SK-N-MC (cell line): ENCODE data around the gene HEYL.
"Not testable (repeated sequence)": the region's sequence is repeated elsewhere in the genome, so short reads cannot be mapped to it uniquely, and the experiment has no call there.

Experiments used
- DNase-seq: peaks from one replicate; pipeline ENCODE4 v3.0.0-alpha.2; 2011; ENCODE audit warnings: low read depth, low spot score
- H3K27ac ChIP-seq: fragments of 200-600 bp; sonication (generic); 2 replicates; pipeline ENCODE4 v1.5.1; 2016; ENCODE audit warnings: mixed run types
- H3K36me3 ChIP-seq: fragments of 200-600 bp; sonication (generic); 2 replicates; pipeline ENCODE4 v1.6.1; 2017; ENCODE audit warnings: antibody characterized with exemption, low read length, mixed read lengths; ENCODE audit not compliant: insufficient read depth
- H3K4me3 ChIP-seq: fragments of 200-600 bp; sonication (generic); 2 replicates; pipeline ENCODE4 v1.5.1; 2016
- H3K9ac ChIP-seq: fragments of 200-600 bp; sonication (generic); 2 replicates; pipeline ENCODE4 v1.8.0; 2017; ENCODE audit warnings: mixed run types, mixed read lengths; ENCODE audit not compliant: insufficient read length
- H3K9me3 ChIP-seq: fragments of 200-600 bp; sonication (generic); 2 replicates; pipeline ENCODE4 v1.6.1; 2017; ENCODE audit warnings: low read depth, mild to moderate bottlenecking, antibody characterized with exemption, low read length, moderate library complexity, mixed read lengths
- EZH2 ChIP-seq: fragments of 200-600 bp; sonication (generic); IDR thresholded peaks from one replicate; pipeline ENCODE4 v1.6.1; 2017; ENCODE audit warnings: antibody characterized with exemption
- FOXP2 ChIP-seq: optimal IDR thresholded peaks from 2 replicates; pipeline ENCODE3; 2011; ENCODE audit warnings: mild to moderate bottlenecking, moderate library complexity; ENCODE audit not compliant: insufficient read depth; ENCODE audit errors: extremely low read length, control extremely low read depth
- POLR2AphosphoS5 ChIP-seq: IDR thresholded peaks from 2 replicates; pipeline ENCODE4 v1.6.1; 2012; ENCODE audit warnings: mild to moderate bottlenecking, low read depth, low read length, borderline replicate concordance

HEYL gene

GRCh38 chr1:39617488-39618049 lies 21.9 kb downstream of the HEYL start:
- TF ChIP-seq FOXP2: no peak
- TF ChIP-seq POLR2AphosphoS5: no peak
- TF ChIP-seq EZH2: no peak
- H3K27ac ChIP-seq: no peak overlapping the region
- DNase-seq: no peak
- no peaks in the 10 kb centered on the region for H3K36me3 ChIP-seq
- H3K9me3 ChIP-seq: no peaks in the 10 kb centered on the region
- no peak overlapping the region for H3K9ac ChIP-seq
- no peak overlapping the region for H3K4me3 ChIP-seq

- TF ChIP-seq EZH2: no peak
- no peaks in the 10 kb centered on the region for H3K36me3 ChIP-seq
Observed at GRCh38 chr1:39615086-39615673, 24.3 kb downstream of the HEYL start.

GRCh38 chr1:39614488-39614887 lies 25.0 kb downstream of the HEYL start:
- no peak overlapping the region for H3K4me3 ChIP-seq
- H3K27ac ChIP-seq: no peak overlapping the region
- no peak for DNase-seq

More at GRCh38 chr1:39615086-39615673, 24.3 kb downstream of the HEYL start:
- H3K27ac ChIP-seq: no peak overlapping the region
- no peak overlapping the region for H3K4me3 ChIP-seq
- H3K9me3 ChIP-seq: no peaks in the 10 kb centered on the region
- DNase-seq: no peak
- no peak overlapping the region for H3K9ac ChIP-seq

GRCh38 chr1:39613250-39613649 lies 26.2 kb downstream of the HEYL start:
- DNase-seq: no peak
- no peak overlapping the region for H3K4me3 ChIP-seq
- no peak overlapping the region for H3K9ac ChIP-seq
- H3K9me3 ChIP-seq: no peaks in the 10 kb centered on the region
- no peaks in the 10 kb centered on the region for H3K36me3 ChIP-seq
- TF ChIP-seq EZH2 (no peak), POLR2AphosphoS5 (no peak), FOXP2 (no peak)
- no peak overlapping the region for H3K27ac ChIP-seq

More at GRCh38 chr1:39614488-39614887, 25.0 kb downstream of the HEYL start:
- H3K9ac ChIP-seq: no peak overlapping the region
- H3K36me3 ChIP-seq: no peaks in the 10 kb centered on the region
- TF ChIP-seq FOXP2 (no peak), POLR2AphosphoS5 (no peak), EZH2 (no peak)
- no peaks in the 10 kb centered on the region for H3K9me3 ChIP-seq

- no peak for TF ChIP-seq POLR2AphosphoS5
- H3K27ac ChIP-seq: no peak overlapping the region
- no peaks in the 10 kb centered on the region for H3K9me3 ChIP-seq
- H3K4me3 ChIP-seq: no peak overlapping the region
- no peaks in the 10 kb centered on the region for H3K36me3 ChIP-seq
- no peak for DNase-seq
- H3K9ac ChIP-seq: no peak overlapping the region
Observed at GRCh38 chr1:39609618-39610331, 29.7 kb downstream of the HEYL start.

DNA sequence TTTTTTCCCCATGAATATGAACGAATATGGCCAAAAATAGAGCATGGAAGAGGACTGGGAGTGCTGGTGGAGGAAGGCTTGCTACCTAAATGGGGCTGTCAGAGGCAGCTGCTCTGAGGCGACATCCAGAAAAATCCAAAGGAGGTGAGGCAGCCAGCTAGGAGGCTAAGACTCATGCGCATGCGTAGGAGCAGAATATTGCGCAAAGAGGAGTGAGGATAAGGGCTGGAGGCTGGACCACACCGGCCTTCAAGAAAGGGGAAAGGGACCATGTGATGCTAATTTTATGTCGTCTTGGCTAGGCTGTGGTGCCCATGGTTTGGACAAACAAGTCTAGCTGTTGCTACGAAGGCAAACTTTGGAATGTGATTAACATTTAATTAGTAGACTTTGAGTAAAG lies 30.5 kb downstream of the HEYL start:
- no peak for TF ChIP-seq FOXP2
- no peak for TF ChIP-seq EZH2
- TF ChIP-seq POLR2AphosphoS5: no peak
- Histone ChIP-seq H3K9me3 (no peaks in the 10 kb centered on the region), H3K9ac (no peak overlapping the region), H3K36me3 (no peaks in the 10 kb centered on the region), H3K4me3 (no peak overlapping the region), H3K27ac (no peak overlapping the region)
- DNase-seq: no peak

- DNase-seq, H3K4me3 ChIP-seq, H3K36me3 ChIP-seq, H3K9me3 ChIP-seq, H3K9ac ChIP-seq, H3K27ac ChIP-seq: not testable (repeated sequence)
Observed at GRCh38 chr1:39603677-39604076, 35.8 kb downstream of the HEYL start.

DNA sequence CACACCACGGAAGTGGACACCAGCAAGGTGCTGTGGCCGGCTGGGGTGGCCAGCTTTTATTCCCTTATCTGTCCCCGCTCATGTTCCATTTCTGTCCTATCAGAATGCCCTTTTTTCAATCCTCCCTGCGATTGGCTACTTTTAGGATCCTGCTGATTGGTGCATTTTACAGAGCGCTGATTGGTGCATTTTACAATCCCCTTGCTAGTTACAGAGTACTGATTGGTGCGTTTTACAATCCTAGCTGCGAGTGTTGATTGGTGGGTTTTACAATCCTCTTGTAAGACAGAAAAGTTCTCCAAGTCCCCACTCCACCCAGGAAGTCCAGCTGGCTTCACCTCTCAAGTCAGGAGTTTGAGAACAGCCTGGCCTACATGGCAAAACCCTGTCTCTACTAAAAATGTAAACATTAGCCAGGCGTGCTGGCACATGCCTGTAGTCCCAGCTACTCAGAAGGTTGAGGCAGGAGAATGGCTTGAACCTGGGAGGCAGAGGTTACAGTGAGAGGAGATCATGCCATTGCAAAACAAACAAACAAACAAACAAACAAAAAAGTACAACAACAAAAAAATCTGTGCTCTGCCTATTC lies 37.7 kb downstream of the HEYL start:
- H3K4me3 ChIP-seq, H3K9ac ChIP-seq, DNase-seq, H3K9me3 ChIP-seq, H3K27ac ChIP-seq, H3K36me3 ChIP-seq: not testable (repeated sequence)

- no peak for DNase-seq
- Histone ChIP-seq H3K9ac (no peak overlapping the region), H3K27ac (no peak overlapping the region), H3K9me3 (no peaks in the 10 kb centered on the region), H3K4me3 (no peak overlapping the region), H3K36me3 (no peaks in the 10 kb centered on the region)
- TF ChIP-seq EZH2: no peak
- no peak for TF ChIP-seq POLR2AphosphoS5
- no peak for TF ChIP-seq FOXP2
Observed at GRCh38 chr1:39596163-39596562, 43.3 kb downstream of the HEYL start.
